BJ (cell line): ENCODE data around the gene ROS1. TPM values are rescaled to one million over a fixed set of nuclear protein-coding genes. Genes with fewer than 3 reads are reported as not detected.

Experiments
- CTCF ChIA-PET: fragments of 350-600 bp; formaldehyde crosslinking; extraction: SDS; loops from one replicate; lab custom pipeline; 2021; ENCODE audit warnings: antibody characterized with exemption, inconsistent platforms; lab: Yijun Ruan, JAX
- POLR2A ChIA-PET: fragments of 300-600 bp; sonication (Branson Sonifier 250); formaldehyde crosslinking; extraction: SDS; loops from one replicate; lab custom pipeline; 2021; ENCODE audit warnings: antibody characterized with exemption; lab: Charles Lee
- DNase-seq: peaks from one replicate; pipeline ENCODE4 v3.0.0-alpha.2; 2011; ENCODE audit warnings: low read depth
- H3K27me3 ChIP-seq: 2 replicates; pipeline ENCODE4 v1.6.0; 2011; ENCODE audit warnings: low read length; ENCODE audit not compliant: control insufficient read depth, insufficient read depth
- H3K36me3 ChIP-seq: 2 replicates; pipeline ENCODE4 v1.5.1; 2011; ENCODE audit warnings: low read length; ENCODE audit not compliant: control insufficient read depth, insufficient read depth
- H3K4me3 ChIP-seq: 2 replicates; pipeline ENCODE4 v1.5.1; 2011; ENCODE audit warnings: low read depth, mild to moderate bottlenecking, control low read depth, low read length
- CTCF ChIP-seq: IDR thresholded peaks from 2 replicates; pipeline ENCODE4 v1.5.1; 2011; ENCODE audit warnings: low read depth, mild to moderate bottlenecking, control low read depth, inconsistent platforms, low read length, moderate library complexity; ENCODE audit not compliant: insufficient read depth
- polyA plus RNA-seq: library from polyadenylated mRNA; depleted of rRNA; stranded (reverse); fragments of >200 nt; gene quantifications from 2 replicates; pipeline ENCODE4 v1.2.3, GENCODE V29; 2011

The ROS1 gene
- polyA plus RNA-seq, 1 experiment: 0.16 TPM

- no peak for TF ChIP-seq CTCF
- CTCF ChIA-PET: no interaction called here
- no peak for DNase-seq
- Histone ChIP-seq H3K36me3 (no peaks in the 10 kb centered on the region), H3K4me3 (no peak overlapping the region), H3K27me3 (peaks cover 4% of the 10 kb centered on the region)
- POLR2A ChIA-PET: no interaction called here
These were observed 148.9 kb downstream of the ROS1 start for GRCh38 chr6:117276778-117277316.

GRCh38 chr6:117275711-117276110 is 150.0 kb downstream of the ROS1 start:
- Histone ChIP-seq H3K4me3 (no peak overlapping the region), H3K27me3 (peaks cover 8% of the 10 kb centered on the region), H3K36me3 (no peaks in the 10 kb centered on the region)
- no peak for TF ChIP-seq CTCF
- DNase-seq: no peak
- ChIA-PET POLR2A (no interaction called here), CTCF (no interaction called here)

- Histone ChIP-seq H3K27me3 (peaks cover 10% of the 10 kb centered on the region), H3K36me3 (no peaks in the 10 kb centered on the region), H3K4me3 (no peak overlapping the region)
- no peak for TF ChIP-seq CTCF
- ChIA-PET CTCF (no interaction called here), POLR2A (no interaction called here)
- DNase-seq: no peak
These were observed 150.5 kb downstream of the ROS1 start for GRCh38 chr6:117275205-117275604.

- ChIA-PET CTCF (no interaction called here), POLR2A (no interaction called here)
- TF ChIP-seq CTCF: no peak
- H3K4me3 ChIP-seq: no peak overlapping the region
- H3K36me3 ChIP-seq: no peaks in the 10 kb centered on the region
- DNase-seq: no peak
- peaks cover 30% of the 10 kb centered on the region for H3K27me3 ChIP-seq
These were observed 152.9 kb downstream of the ROS1 start for GRCh38 chr6:117272891-117273290.

- no peak for TF ChIP-seq CTCF
These were observed 153.5 kb downstream of the ROS1 start for GRCh38 chr6:117272032-117272866.

More at GRCh38 chr6:117272032-117272866, 153.5 kb downstream of the ROS1 start:
- ChIA-PET CTCF (no interaction called here), POLR2A (no interaction called here)
- Histone ChIP-seq H3K4me3 (no peak overlapping the region), H3K36me3 (no peaks in the 10 kb centered on the region), H3K27me3 (peaks cover 32% of the 10 kb centered on the region)
- no peak for DNase-seq
